Transverse colon (tissue), 4 donors: ENCODE results near the gene LMO1.

Source experiments
- CTCF ChIP-seq, 5 experiments: fragments of 200-600 bp in 3 of 5; fragments of 450-650 bp in 2 of 5; sonication (generic) in 3 of 5; IDR thresholded peaks; 1 replicate in 2 of 5; 2 replicates in 3 of 5; pipeline ENCODE4 v1.5.1; 2016 to 2017; ENCODE audit warnings: antibody characterized with exemption in 5 of 5, inconsistent platforms in 3 of 5, mild to moderate bottlenecking in 2 of 5, moderate library complexity in 1 of 5
- EP300 ChIP-seq: sonication (generic); formaldehyde crosslinking; IDR thresholded peaks from one replicate; pipeline ENCODE4 v1.6.1; 2017; ENCODE audit warnings: antibody characterized with exemption, low read depth
- POLR2A ChIP-seq: fragments of 450-650 bp; IDR thresholded peaks from one replicate; pipeline ENCODE4 v1.6.1; 2016; ENCODE audit warnings: antibody characterized with exemption, mild to moderate bottlenecking, moderate library complexity
- POLR2AphosphoS5 ChIP-seq, 3 donors: sonication (generic); formaldehyde crosslinking; IDR thresholded peaks; one replicate each; pipeline ENCODE4 v1.6.1; 2016; ENCODE audit warnings: antibody characterized with exemption in 3 of 3

- TF ChIP-seq CTCF (IDR thresholded peaks at IDR 0.05), result no peak
- TF ChIP-seq EP300, result no peak
- no peak for TF ChIP-seq POLR2AphosphoS5 (IDR thresholded peaks at IDR 0.05)
- TF ChIP-seq POLR2A, result no peak
Measured at GRCh38 chr11:8222820-8223512, 40.7 kb downstream of the LMO1 start.
